Endothelial cell of umbilical vein (primary cell): ENCODE measurements around the gene NCSTN. TPM values are rescaled to one million over a fixed set of nuclear protein-coding genes. Genes with fewer than 3 reads are reported as not detected.

Experiments used
- BruUV-seq: library from RNA; stranded (reverse); fragments of 400-500 nt; replicated peaks from 2 replicates; lab custom pipeline; 2021; lab: Mats Ljungman, UMichigan
- CTCF ChIA-PET: fragments of 300-600, 350-600 bp; sonication (Branson Sonifier 250); formaldehyde crosslinking; loops from one replicate; lab custom pipeline; 2021; ENCODE audit warnings: antibody characterized with exemption, inconsistent platforms; lab: Charles Lee
- POLR2A ChIA-PET: fragments of 300-600, 350-600 bp; sonication (Branson Sonifier 250); formaldehyde crosslinking; loops from one replicate; lab custom pipeline; 2021; ENCODE audit warnings: antibody characterized with exemption, inconsistent platforms; lab: Charles Lee
- DNase-seq: peaks from one replicate; pipeline ENCODE4 v3.0.0-alpha.2; 2011; ENCODE audit warnings: low read depth, low spot score
- FAIRE-seq: peaks from 2 replicates; lab custom pipeline; 2011; peaks lifted over from hg19 to GRCh38; lab: Jason Lieb, UNC
- H2AFZ ChIP-seq: 2 replicates; pipeline ENCODE4 v1.6.0; 2012; ENCODE audit warnings: low read depth, low read length, control low read depth, inconsistent platforms
- H3K27ac ChIP-seq: 2 replicates; pipeline ENCODE4 v1.5.1; 2011; ENCODE audit warnings: low read depth, mild to moderate bottlenecking, control low read depth, low read length, moderate library complexity; ENCODE audit not compliant: insufficient read depth
- H3K27me3 ChIP-seq, 2 experiments: 2 replicates each; pipeline versions ENCODE4 v1.6.0 to v1.6.1; 2011; ENCODE audit warnings: low read length in 2 of 2, mixed read lengths in 1 of 2; ENCODE audit not compliant: control insufficient read depth in 2 of 2, insufficient read depth in 2 of 2
- H3K36me3 ChIP-seq, 2 experiments: 2 replicates in 1 of 2; 3 replicates in 1 of 2; pipeline ENCODE4 v1.5.1; 2011; ENCODE audit warnings: low read length in 2 of 2, mild to moderate bottlenecking in 1 of 2, moderate library complexity in 1 of 2; ENCODE audit not compliant: control insufficient read depth in 2 of 2, insufficient read depth in 2 of 2; ENCODE audit errors: extremely low read depth in 1 of 2
- H3K4me1 ChIP-seq: 3 replicates; pipeline ENCODE4 v1.5.1; 2011; ENCODE audit warnings: mild to moderate bottlenecking, low read length; ENCODE audit not compliant: control insufficient read depth, insufficient read depth; ENCODE audit errors: extremely low read depth
- H3K4me2 ChIP-seq: 2 replicates; pipeline ENCODE4 v1.6.1; 2011; ENCODE audit warnings: low read length, control low read depth, mixed read lengths; ENCODE audit not compliant: insufficient read depth
- H3K4me3 ChIP-seq, 3 experiments: fragments of 200-600 bp in 1 of 3; sonication (generic), shearing (Covaris generic) in 1 of 3; replicated peaks in 1 of 3; 2 replicates each; pipeline ENCODE4 v1.5.1; 2011 to 2016; ENCODE audit warnings: control low read depth in 3 of 3, low read length in 3 of 3, mild to moderate bottlenecking in 2 of 3, inconsistent platforms in 1 of 3, low read depth in 1 of 3, moderate library complexity in 1 of 3; ENCODE audit not compliant: insufficient read depth in 1 of 3
- H3K79me2 ChIP-seq: 2 replicates; pipeline ENCODE4 v1.6.0; 2012; ENCODE audit warnings: low read length, inconsistent platforms; ENCODE audit not compliant: control insufficient read depth, insufficient read depth
- H3K9ac ChIP-seq: replicated peaks from 2 replicates; pipeline ENCODE3; 2011; ENCODE audit warnings: low read length, control low read depth; ENCODE audit not compliant: insufficient read depth; ENCODE audit errors: extremely low read depth
- H3K9me1 ChIP-seq: replicated peaks from 3 replicates; pipeline ENCODE4 v1.6.0; 2011; ENCODE audit warnings: mild to moderate bottlenecking, low read length; ENCODE audit not compliant: control insufficient read depth, insufficient read depth; ENCODE audit errors: extremely low read depth
- H3K9me3 ChIP-seq: replicated peaks from 2 replicates; pipeline ENCODE4 v1.5.1; 2012; ENCODE audit warnings: low read length, inconsistent platforms; ENCODE audit not compliant: control insufficient read depth, insufficient read depth
- H4K20me1 ChIP-seq: replicated peaks from 2 replicates; pipeline ENCODE3; 2011; ENCODE audit warnings: mild to moderate bottlenecking, low read length; ENCODE audit not compliant: control insufficient read depth, insufficient read depth; ENCODE audit errors: extremely low read depth
- CTCF ChIP-seq, 2 donors: IDR thresholded peaks; 1 replicate in 1 of 2; 2 replicates in 1 of 2; pipeline ENCODE4 v1.5.1; 2011; ENCODE audit warnings: low read length in 2 of 2, mild to moderate bottlenecking in 2 of 2, moderate library complexity in 2 of 2, control low read depth in 1 of 2, inconsistent platforms in 1 of 2, low read depth in 1 of 2; ENCODE audit not compliant: insufficient read depth in 1 of 2; ENCODE audit errors: extremely low read depth in 1 of 2
- EZH2 ChIP-seq: IDR thresholded peaks from 2 replicates; pipeline ENCODE4 v1.6.1; 2012; ENCODE audit warnings: borderline replicate concordance, low read depth, mild to moderate bottlenecking, moderate library complexity, low read length, inconsistent platforms; ENCODE audit not compliant: severe bottlenecking
- FOS ChIP-seq: IDR thresholded peaks from 2 replicates; pipeline ENCODE4 v1.6.1; 2011; ENCODE audit warnings: mild to moderate bottlenecking, low read length, moderate library complexity, borderline replicate concordance; ENCODE audit not compliant: insufficient read depth
- GATA2 ChIP-seq: IDR thresholded peaks from 2 replicates; pipeline ENCODE4 v1.7.0; 2011; ENCODE audit warnings: low read depth, mild to moderate bottlenecking, moderate library complexity, mixed read lengths, low read length; ENCODE audit not compliant: insufficient read length, insufficient read depth
- JUN ChIP-seq: IDR thresholded peaks from 2 replicates; pipeline ENCODE4 v1.6.1; 2011; ENCODE audit warnings: borderline replicate concordance, low read depth; ENCODE audit not compliant: insufficient read length, insufficient read depth
- MYC ChIP-seq: IDR thresholded peaks from one replicate; pipeline ENCODE4 v1.6.1; 2011; ENCODE audit warnings: mild to moderate bottlenecking, low read depth, low read length
- POLR2A ChIP-seq: IDR thresholded peaks from 2 replicates; pipeline ENCODE4 v1.6.1; 2012; ENCODE audit warnings: low read depth, mild to moderate bottlenecking, control low read depth, low read length
- POLR2AphosphoS5 ChIP-seq: IDR thresholded peaks from 2 replicates; pipeline ENCODE4 v1.6.1; 2012; ENCODE audit warnings: low read depth, mild to moderate bottlenecking, control low read depth, low read length, moderate library complexity; ENCODE audit not compliant: insufficient read depth
- dilution Hi-C: fragments of 300-500 bp; cut with MboI; formaldehyde crosslinking; loops from one replicate; pipeline ENCODE4 v1.15.0; 2019; ENCODE audit warnings: low sequenced_read_pairs; ENCODE audit not compliant: extremely low pct_ligation_motif_present
- intact Hi-C: fragments of 100-400 bp; cut with micrococcal nuclease; formaldehyde crosslinking; loops from one replicate; pipeline ENCODE4 v1.10.0; 2022
- polyA plus RNA-seq, 4 experiments: library from polyadenylated mRNA; depleted of rRNA in 3 of 4; stranded (reverse) in 3 of 4; unstranded in 1 of 4; fragments of >200 nt; gene quantifications; 2 replicates each; pipeline versions ENCODE4 v1.2.1 to v1.2.3, GENCODE V29; 2011 to 2012; ENCODE audit warnings: missing spikeins in 1 of 4
- total RNA-seq: library from RNA; stranded (reverse); gene quantifications from 2 replicates; pipeline ENCODE4 v1.2.3, GENCODE V29; 2021
- TF ChIP-seq, protein P1 (sequence below): IDR thresholded peaks from 2 replicates; pipeline ENCODE4 v1.6.1; 2011; ENCODE audit not compliant: insufficient read depth, insufficient read length

The NCSTN gene
- total and polyA plus RNA-seq, 2 donors (not counting 3 experiments of a cell fraction or from before 2014, with no cell fraction given), result 92.5 to 199 TPM

- DNase-seq, result no peak
- no peak for FAIRE-seq
- no peaks in the 10 kb centered on the region for H3K27me3 ChIP-seq
- H3K9ac ChIP-seq, result no peak overlapping the region
- H3K4me1 ChIP-seq, result no peaks in the 10 kb centered on the region
- H3K4me2 ChIP-seq, result no peak overlapping the region
- BruUV-seq, result no TSS peak
- H3K4me3 ChIP-seq, result no peak overlapping the region
- dilution Hi-C loops, result no loop called here
- intact Hi-C loops, result no loop called here
- no peak overlapping the region for H3K27ac ChIP-seq
- ChIA-PET CTCF (interaction anchor here (8.9 kb wide), 1 partner anchor 18 kb away, joined by 100 read pairs; no protein-coding TSS in a partner anchor), POLR2A (no interaction called here)
- no peak for TF ChIP-seq GATA2
- no peak for TF ChIP-seq POLR2A
- TF ChIP-seq CTCF (IDR thresholded peaks at IDR 0.05; ENCODE audit: extremely low read depth in 1 of 2, insufficient read depth in 1 of 2, low read depth in 1 of 2, low read length in 2 of 2), result no peak
- TF ChIP-seq FOS, result no peak
- no peak for TF ChIP-seq EZH2
- TF ChIP-seq POLR2AphosphoS5, result no peak
- no peak for TF ChIP-seq MYC
- TF ChIP-seq JUN, result no peak
- TF ChIP-seq, protein P1, sequence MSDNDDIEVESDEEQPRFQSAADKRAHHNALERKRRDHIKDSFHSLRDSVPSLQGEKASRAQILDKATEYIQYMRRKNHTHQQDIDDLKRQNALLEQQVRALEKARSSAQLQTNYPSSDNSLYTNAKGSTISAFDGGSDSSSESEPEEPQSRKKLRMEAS, result no peak
- peaks cover 20 to 46% of the 10 kb centered on the region in 2 experiments for H3K36me3 ChIP-seq
- H3K79me2 ChIP-seq, result no peaks in the 10 kb centered on the region
- H3K9me3 ChIP-seq, result no peaks in the 10 kb centered on the region
- H3K9me1 ChIP-seq, result no peaks in the 10 kb centered on the region
- peaks cover 2% of the 10 kb centered on the region for H4K20me1 ChIP-seq
- H2AFZ ChIP-seq, result no peak overlapping the region
These were observed 14.9 kb downstream of the NCSTN start for GRCh38 chr1:160358073-160358472.
